Mesenchymal stem cell (in vitro differentiated cells and primary cell): ENCODE data around the gene TCF15.

Experiments
- DNase-seq: peaks from one replicate; pipeline ENCODE4 v3.0.0-alpha.2; 2013
- H2AFZ ChIP-seq: one replicate; pipeline ENCODE4 v1.6.1; 2013; ENCODE audit warnings: low read depth, mild to moderate bottlenecking, control low read depth, inconsistent platforms, low read length, moderate library complexity
- H2AK5ac ChIP-seq: 2 replicates; pipeline ENCODE4 v1.6.1; 2013; ENCODE audit warnings: low read length, moderate library complexity, mild to moderate bottlenecking, inconsistent platforms; ENCODE audit not compliant: severe bottlenecking
- H2BK120ac ChIP-seq: one replicate; pipeline ENCODE4 v1.6.1; 2013; ENCODE audit warnings: low read depth, mild to moderate bottlenecking, inconsistent platforms, low read length, moderate library complexity
- H2BK12ac ChIP-seq, 2 experiments: one replicate each; pipeline ENCODE4 v1.6.1; 2013; ENCODE audit warnings: inconsistent platforms in 2 of 2, low read length in 2 of 2, mild to moderate bottlenecking in 2 of 2, moderate library complexity in 2 of 2, control low read depth in 1 of 2
- H2BK15ac ChIP-seq: one replicate; pipeline ENCODE4 v1.6.1; 2013; ENCODE audit warnings: mild to moderate bottlenecking, low read depth, inconsistent platforms; ENCODE audit not compliant: poor library complexity, severe bottlenecking
- H2BK5ac ChIP-seq: 2 replicates; pipeline ENCODE4 v1.6.1; 2013; ENCODE audit warnings: low read depth, mild to moderate bottlenecking, low read length, control low read depth, inconsistent platforms; ENCODE audit not compliant: poor library complexity, severe bottlenecking
- H3K14ac ChIP-seq, 2 experiments: one replicate each; pipeline ENCODE4 v1.6.1; 2013; ENCODE audit warnings: inconsistent platforms in 2 of 2, low read length in 2 of 2, control low read depth in 1 of 2, mild to moderate bottlenecking in 1 of 2, moderate library complexity in 1 of 2
- H3K18ac ChIP-seq, 2 experiments: one replicate each; pipeline ENCODE4 v1.6.1; 2013; ENCODE audit warnings: inconsistent platforms in 2 of 2, low read length in 2 of 2, control low read depth in 1 of 2, low read depth in 1 of 2, mild to moderate bottlenecking in 1 of 2
- H3K23ac ChIP-seq, 2 experiments: one replicate each; pipeline ENCODE4 v1.6.1; 2013; ENCODE audit warnings: inconsistent platforms in 2 of 2, low read length in 2 of 2, mild to moderate bottlenecking in 2 of 2, moderate library complexity in 2 of 2, control low read depth in 1 of 2
- H3K27ac ChIP-seq: 2 replicates; pipeline ENCODE4 v1.5.1; 2013; ENCODE audit warnings: mild to moderate bottlenecking, moderate library complexity, low read length, control low read depth, inconsistent platforms; ENCODE audit not compliant: poor library complexity, severe bottlenecking
- H3K27me3 ChIP-seq, 2 experiments: 2 replicates each; pipeline versions ENCODE4 v1.6.1 to v1.7.0; 2013; ENCODE audit warnings: low read length in 2 of 2, mild to moderate bottlenecking in 2 of 2, moderate library complexity in 2 of 2, control low read depth in 1 of 2, inconsistent platforms in 1 of 2; ENCODE audit not compliant: control insufficient read depth in 1 of 2, insufficient read depth in 1 of 2
- H3K36me3 ChIP-seq, 2 experiments: 2 replicates each; pipeline versions ENCODE4 v1.6.1 to v1.7.0; 2013; ENCODE audit warnings: low read length in 2 of 2, control low read depth in 1 of 2, inconsistent platforms in 1 of 2, low read depth in 1 of 2, mild to moderate bottlenecking in 1 of 2; ENCODE audit not compliant: insufficient read depth in 2 of 2, control insufficient read depth in 1 of 2
- H3K4ac ChIP-seq, 2 experiments: one replicate each; pipeline ENCODE4 v1.6.1; 2013; ENCODE audit warnings: inconsistent platforms in 2 of 2, low read length in 2 of 2, mild to moderate bottlenecking in 2 of 2, moderate library complexity in 2 of 2, control low read depth in 1 of 2, low read depth in 1 of 2
- H3K4me1 ChIP-seq: 2 replicates; pipeline ENCODE4 v1.6.1; 2013; ENCODE audit warnings: low read depth, low read length, control low read depth; ENCODE audit not compliant: control insufficient read depth, insufficient read depth
- H3K4me2 ChIP-seq: 2 replicates; pipeline ENCODE4 v1.6.1; 2013; ENCODE audit warnings: low read length, mild to moderate bottlenecking, inconsistent platforms; ENCODE audit not compliant: poor library complexity, severe bottlenecking
- H3K4me3 ChIP-seq, 2 experiments: 2 replicates each; pipeline versions ENCODE4 v1.5.1 to v1.7.0; 2013; ENCODE audit warnings: low read length in 2 of 2, mild to moderate bottlenecking in 2 of 2, control low read depth in 1 of 2, low read depth in 1 of 2; ENCODE audit not compliant: insufficient read depth in 1 of 2
- H3K79me1 ChIP-seq: replicated peaks from 2 replicates; pipeline ENCODE4 v1.6.1; 2013; ENCODE audit warnings: mild to moderate bottlenecking, control low read depth, low read length, inconsistent platforms; ENCODE audit not compliant: poor library complexity, severe bottlenecking
- H3K9ac ChIP-seq: 2 replicates; pipeline ENCODE4 v1.7.0; 2013; ENCODE audit warnings: mild to moderate bottlenecking, low read length, moderate library complexity
- H3K9me3 ChIP-seq: 2 replicates; pipeline ENCODE4 v1.7.0; 2013; ENCODE audit warnings: mild to moderate bottlenecking, low read length; ENCODE audit not compliant: control insufficient read depth
- H4K8ac ChIP-seq: one replicate; pipeline ENCODE4 v1.6.1; 2013; ENCODE audit warnings: inconsistent platforms, mild to moderate bottlenecking, low read length, moderate library complexity
- H4K91ac ChIP-seq: one replicate; pipeline ENCODE4 v1.6.1; 2013; ENCODE audit warnings: mild to moderate bottlenecking, low read length, inconsistent platforms
- whole genome bisulfite sequencing: methylation state at CpG from one replicate; pipeline ENCODE4 v1.1.7; 2013; ENCODE audit warnings: mixed read lengths; 5-methylcytosine and 5-hydroxymethylcytosine counted together

Gene TCF15

GRCh38 chr20:576156-576555 is 34.0 kb downstream of the TCF15 start:
- no peak for DNase-seq

GRCh38 chr20:575230-575629 is 34.9 kb downstream of the TCF15 start:
- Histone ChIP-seq H3K4me3 (no peak overlapping the region), H4K8ac (no peak overlapping the region), H3K18ac (no peak overlapping the region), H3K4me2 (no peak overlapping the region), H4K91ac (no peak overlapping the region), H3K9ac (no peak overlapping the region), H2AK5ac (no peak overlapping the region), H3K23ac (no peak overlapping the region), H3K79me1 (no peaks in the 10 kb centered on the region), H3K9me3 (no peaks in the 10 kb centered on the region), H3K4ac (no peak overlapping the region), H2AFZ (no peak overlapping the region), H3K14ac (no peak overlapping the region), H2BK120ac (no peak overlapping the region), H3K4me1 (no peaks in the 10 kb centered on the region), H3K27me3 (peaks cover 49 to 64% of the 10 kb centered on the region in 2 experiments), H3K27ac (no peak overlapping the region), H2BK12ac (no peak overlapping the region), H2BK15ac (no peak overlapping the region), H2BK5ac (no peak overlapping the region), H3K36me3 (no peaks in the 10 kb centered on the region)
- DNase-seq: no peak
- 97% methylated on average over 3 of the region's 3 CpGs for WGBS

More at GRCh38 chr20:576156-576555, 34.0 kb downstream of the TCF15 start:
- Histone ChIP-seq H4K8ac (no peak overlapping the region), H3K79me1 (no peaks in the 10 kb centered on the region), H3K9me3 (no peaks in the 10 kb centered on the region), H2BK5ac (no peak overlapping the region), H3K4ac (no peak overlapping the region), H3K18ac (no peak overlapping the region), H2AFZ (no peak overlapping the region), H4K91ac (no peak overlapping the region), H3K27ac (no peak overlapping the region), H3K23ac (no peak overlapping the region), H2BK12ac (no peak overlapping the region), H2AK5ac (no peak overlapping the region), H2BK15ac (no peak overlapping the region), H3K4me1 (no peaks in the 10 kb centered on the region), H3K14ac (no peak overlapping the region), H3K9ac (no peak overlapping the region), H3K4me2 (no peak overlapping the region), H3K36me3 (no peaks in the 10 kb centered on the region), H2BK120ac (no peak overlapping the region), H3K27me3 (peaks cover 47 to 65% of the 10 kb centered on the region in 2 experiments), H3K4me3 (no peak overlapping the region)
- WGBS: 88% methylated on average over 3 of the region's 3 CpGs

- Histone ChIP-seq H3K36me3 (no peaks in the 10 kb centered on the region), H3K27me3 (peaks cover 49 to 67% of the 10 kb centered on the region in 2 experiments), H3K4me2 (no peak overlapping the region), H4K91ac (no peak overlapping the region), H3K9ac (no peak overlapping the region), H3K4me1 (no peaks in the 10 kb centered on the region), H3K14ac (peak overlapping the region in 1 of 2 experiments; percentile 84), H2AK5ac (no peak overlapping the region), H2BK12ac (no peak overlapping the region), H4K8ac (no peak overlapping the region), H3K18ac (no peak overlapping the region), H3K79me1 (no peaks in the 10 kb centered on the region), H2BK5ac (no peak overlapping the region), H3K27ac (no peak overlapping the region), H2BK15ac (no peak overlapping the region), H3K23ac (no peak overlapping the region), H2AFZ (no peak overlapping the region), H3K4ac (no peak overlapping the region), H3K9me3 (no peaks in the 10 kb centered on the region), H2BK120ac (no peak overlapping the region), H3K4me3 (no peak overlapping the region)
- no peak for DNase-seq
- 62% methylated on average over 15 of the region's 15 CpGs for whole genome bisulfite sequencing
These were observed 35.7 kb downstream of the TCF15 start for GRCh38 chr20:574297-574942.

GRCh38 chr20:573414-574296 is 36.5 kb downstream of the TCF15 start:
- no peak overlapping the region for H2BK120ac ChIP-seq
- H3K79me1 ChIP-seq: no peaks in the 10 kb centered on the region
- H2BK5ac ChIP-seq: no peak overlapping the region
- peaks cover 1% of the 10 kb centered on the region for H3K4me1 ChIP-seq
- H3K27me3 ChIP-seq: peaks cover 54 to 73% of the 10 kb centered on the region in 2 experiments
- no peak overlapping the region for H2BK15ac ChIP-seq
- H2BK12ac ChIP-seq: no peak overlapping the region
- no peak overlapping the region for H3K23ac ChIP-seq
- no peak overlapping the region for H3K27ac ChIP-seq
- WGBS: 73% methylated on average over 9 of the region's 12 CpGs
- no peak overlapping the region for H3K4me3 ChIP-seq
- H4K91ac ChIP-seq: no peak overlapping the region
- H3K14ac ChIP-seq: peak overlapping the region in 1 of 2 experiments; percentile 12
- H3K4me2 ChIP-seq: no peak overlapping the region
- no peak overlapping the region for H3K18ac ChIP-seq
- H3K9me3 ChIP-seq: no peaks in the 10 kb centered on the region
- no peak overlapping the region for H4K8ac ChIP-seq
- no peaks in the 10 kb centered on the region for H3K36me3 ChIP-seq
- no peak overlapping the region for H2AFZ ChIP-seq
- no peak overlapping the region for H3K4ac ChIP-seq
- no peak overlapping the region for H3K9ac ChIP-seq
- DNase-seq: no peak
- no peak overlapping the region for H2AK5ac ChIP-seq
